HEK293 (cell line): Measurements from ENCODE around the gene ATP5F1D.

Source experiments
- CTCF ChIP-seq: fragments of 450-650 bp; formaldehyde crosslinking; IDR thresholded peaks from 2 replicates; pipeline ENCODE4 v1.5.1; 2016; ENCODE audit warnings: missing biosample characterization, missing genetic modification characterization
- GFI1B ChIP-seq: fragments of 450-650 bp; formaldehyde crosslinking; IDR thresholded peaks from 2 replicates; pipeline ENCODE4 v1.5.1; 2016; ENCODE audit warnings: missing biosample characterization, missing genetic modification characterization
- PRDM4 ChIP-seq: fragments of 450-650 bp; formaldehyde crosslinking; IDR thresholded peaks from 2 replicates; pipeline ENCODE4 v1.5.1; 2017; ENCODE audit warnings: missing biosample characterization, missing genetic modification characterization
- TCF7L2 ChIP-seq: IDR thresholded peaks from 2 replicates; pipeline ENCODE4 v1.6.1; 2011; ENCODE audit warnings: low read depth, mild to moderate bottlenecking, inconsistent platforms, low read length, moderate library complexity, borderline replicate concordance
- ZFP37 ChIP-seq: fragments of 450-650 bp; formaldehyde crosslinking; IDR thresholded peaks from 2 replicates; pipeline ENCODE4 v1.5.1; 2016; ENCODE audit warnings: missing biosample characterization, missing genetic modification characterization
- ZNF121 ChIP-seq: fragments of 450-650 bp; formaldehyde crosslinking; IDR thresholded peaks from 2 replicates; pipeline ENCODE4 v1.5.1; 2016; ENCODE audit warnings: missing biosample characterization, missing genetic modification characterization
- ZNF223 ChIP-seq: fragments of 450-650 bp; formaldehyde crosslinking; IDR thresholded peaks from 2 replicates; pipeline ENCODE4 v1.5.1; 2016; ENCODE audit warnings: missing biosample characterization, missing genetic modification characterization
- ZNF24 ChIP-seq: fragments of 450-650 bp; formaldehyde crosslinking; IDR thresholded peaks from 2 replicates; pipeline ENCODE4 v1.5.1; 2016; ENCODE audit warnings: missing biosample characterization, missing genetic modification characterization
- ZNF302 ChIP-seq: fragments of 450-650 bp; formaldehyde crosslinking; IDR thresholded peaks from 2 replicates; pipeline ENCODE4 v1.5.1; 2016; ENCODE audit warnings: missing biosample characterization, missing genetic modification characterization, low read depth
- ZNF449 ChIP-seq: fragments of 450-650 bp; formaldehyde crosslinking; IDR thresholded peaks from 2 replicates; pipeline ENCODE4 v1.5.1; 2017; ENCODE audit warnings: missing biosample characterization, mild to moderate bottlenecking, missing genetic modification characterization, moderate library complexity
- ZNF529 ChIP-seq: fragments of 450-650 bp; formaldehyde crosslinking; IDR thresholded peaks from 2 replicates; pipeline ENCODE4 v1.5.1; 2017; ENCODE audit warnings: missing genetic modification characterization, missing biosample characterization; ENCODE audit not compliant: insufficient replicate concordance
- ZNF558 ChIP-seq: fragments of 450-650 bp; formaldehyde crosslinking; IDR thresholded peaks from 2 replicates; pipeline ENCODE4 v1.5.1; 2016; ENCODE audit warnings: missing biosample characterization, missing genetic modification characterization
- ZNF768 ChIP-seq: fragments of 450-650 bp; formaldehyde crosslinking; IDR thresholded peaks from 2 replicates; pipeline ENCODE4 v1.5.1; 2018; ENCODE audit warnings: missing biosample characterization, mild to moderate bottlenecking, missing genetic modification characterization

- TF ChIP-seq CTCF (tag by site-specific recombination) (no peak), GFI1B (tag by site-specific recombination) (no peak), PRDM4 (no peak), ZNF529 (tag by site-specific recombination) (no peak), ZNF558 (tag by site-specific recombination) (no peak), ZNF768 (tag by site-specific recombination) (no peak), ZNF24 (no peak), ZNF223 (tag by site-specific recombination) (no peak), ZFP37 (tag by site-specific recombination) (no peak), ZNF121 (tag by site-specific recombination) (no peak), TCF7L2 (no peak), ZNF449 (tag by site-specific recombination) (no peak), ZNF302 (tag by site-specific recombination) (no peak)
These were observed 16.6 kb downstream of the ATP5F1D start for GRCh38 chr19:1258163-1258492.
